Activated gamma-delta T cell treated with anti-CD3 and anti-CD28 coated beads, Interleukin-2, amount 50 U/mL, for 16 hours (primary cell): Measurements from ENCODE around the gene NBEAL1.
"Not testable (repeated sequence)": the region's sequence is repeated elsewhere in the genome, so short reads cannot be mapped to it uniquely, and the experiment has no call there.

Source experiments
- DNase-seq: peaks from one replicate; pipeline ENCODE4 v3.0.0-alpha.2; 2020; ENCODE audit warnings: low read depth

The NBEAL1 gene

GRCh38 chr2:203112342-203112741 lies 97.7 kb downstream of the NBEAL1 start:
- no peak for DNase-seq

DNA sequence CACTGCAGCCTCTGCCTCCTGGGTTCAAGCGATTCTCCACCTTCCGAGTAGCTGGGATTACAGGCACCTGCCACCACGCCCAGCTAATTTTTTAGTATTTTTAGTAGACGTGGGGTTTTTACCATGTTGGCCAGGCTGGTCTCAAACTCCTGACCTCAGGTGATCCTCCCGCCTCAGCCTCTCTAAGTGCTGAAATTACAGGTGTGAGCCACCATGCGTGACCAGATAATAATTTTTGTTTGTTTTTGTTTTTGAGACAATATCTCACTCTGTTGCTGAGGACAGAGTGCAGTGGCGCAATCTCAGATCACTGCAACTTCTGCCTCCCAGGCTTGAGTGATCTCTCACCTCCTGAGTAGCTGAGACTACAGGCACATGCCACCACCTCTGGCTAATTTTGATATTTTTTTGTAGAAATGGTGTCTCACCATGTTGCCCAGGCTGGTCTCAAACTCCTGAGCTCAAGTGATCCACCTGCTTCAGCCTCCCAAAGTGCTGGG lies 100.6 kb downstream of the NBEAL1 start:
- DNase-seq: not testable (repeated sequence)

- no peak for DNase-seq
Observed at GRCh38 chr2:203122317-203122986, 107.8 kb downstream of the NBEAL1 start.

DNA sequence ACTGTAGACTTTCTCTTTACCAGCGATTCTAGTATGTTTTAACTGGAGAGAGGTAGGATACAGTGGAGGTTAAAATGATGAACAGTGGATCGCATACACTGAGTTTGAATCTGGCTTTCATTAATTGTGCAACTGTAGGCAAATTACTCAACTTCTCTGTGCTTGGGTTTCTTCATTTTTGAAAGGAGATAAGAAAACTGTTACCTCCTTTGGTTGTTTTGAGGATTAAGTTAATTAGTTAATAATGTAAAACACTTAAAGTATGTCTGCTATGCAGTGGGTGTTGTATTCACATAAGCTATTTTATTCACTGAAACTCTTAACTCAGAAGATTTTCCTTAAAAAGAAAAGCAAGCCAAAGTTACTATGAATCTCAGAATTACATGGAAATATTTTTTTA lies 112.3 kb downstream of the NBEAL1 start:
- no peak for DNase-seq

DNA sequence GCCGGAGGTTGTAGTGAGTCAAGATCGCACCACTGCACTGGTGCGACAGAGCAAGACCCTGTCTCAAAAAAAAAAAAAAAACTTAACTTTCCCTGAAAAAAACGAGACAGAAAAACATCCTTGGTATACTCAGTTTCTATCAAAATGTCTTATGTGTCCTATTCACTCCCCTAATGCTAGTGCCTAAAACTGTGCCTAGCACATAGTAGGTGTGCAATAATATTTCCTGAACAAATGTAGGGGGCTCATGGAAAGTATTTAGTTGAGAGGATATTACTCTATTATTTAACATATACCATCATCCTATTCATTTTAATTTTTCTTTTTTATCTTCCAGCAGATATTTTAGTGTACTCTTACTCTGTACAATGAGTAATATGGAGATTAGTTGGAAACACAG lies 120.4 kb downstream of the NBEAL1 start:
- DNase-seq: no peak

DNA sequence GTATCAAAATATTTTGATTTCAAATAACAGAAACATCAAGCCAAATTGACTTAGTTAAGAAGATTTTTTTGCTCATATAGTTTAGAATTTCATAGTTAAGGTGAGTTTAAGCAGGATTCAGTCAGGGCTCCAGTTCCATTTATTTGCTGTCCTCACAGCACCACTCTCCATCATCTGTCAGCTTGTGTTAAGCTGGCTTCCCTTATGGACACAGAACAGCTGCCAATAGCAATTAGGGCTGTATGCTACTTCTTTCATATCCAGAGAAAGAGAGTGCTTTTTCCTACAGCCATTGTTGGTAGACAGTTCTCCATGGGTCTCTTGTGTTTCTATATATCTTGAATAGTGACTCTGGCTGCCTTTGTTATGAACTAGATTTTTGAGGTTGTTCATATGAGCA lies 128.7 kb downstream of the NBEAL1 start:
- no peak for DNase-seq

- DNase-seq: no peak
Observed at GRCh38 chr2:203149194-203149593, 134.5 kb downstream of the NBEAL1 start.

- DNase-seq: no peak
Observed at GRCh38 chr2:203155406-203155805, 140.7 kb downstream of the NBEAL1 start.

DNA sequence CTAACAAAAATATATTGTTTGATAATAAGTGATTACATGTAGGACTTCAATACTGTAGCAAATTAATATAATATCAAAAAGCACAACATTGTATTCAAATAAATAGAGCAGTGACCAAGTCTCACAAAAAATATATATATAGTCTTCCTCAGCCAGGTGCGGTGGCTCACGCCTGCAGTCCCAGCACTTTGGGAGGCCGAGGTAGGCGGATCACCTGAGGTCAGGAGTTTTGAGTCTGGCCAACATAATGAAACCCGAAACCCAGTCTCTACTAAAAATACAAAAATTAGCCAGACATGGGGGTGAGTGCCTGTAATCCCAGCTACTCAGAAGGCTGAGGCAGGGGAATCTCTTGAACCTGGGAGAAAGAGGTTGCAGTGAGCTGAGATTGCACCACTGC lies 148.0 kb downstream of the NBEAL1 start:
- DNase-seq: not testable (repeated sequence)

DNA sequence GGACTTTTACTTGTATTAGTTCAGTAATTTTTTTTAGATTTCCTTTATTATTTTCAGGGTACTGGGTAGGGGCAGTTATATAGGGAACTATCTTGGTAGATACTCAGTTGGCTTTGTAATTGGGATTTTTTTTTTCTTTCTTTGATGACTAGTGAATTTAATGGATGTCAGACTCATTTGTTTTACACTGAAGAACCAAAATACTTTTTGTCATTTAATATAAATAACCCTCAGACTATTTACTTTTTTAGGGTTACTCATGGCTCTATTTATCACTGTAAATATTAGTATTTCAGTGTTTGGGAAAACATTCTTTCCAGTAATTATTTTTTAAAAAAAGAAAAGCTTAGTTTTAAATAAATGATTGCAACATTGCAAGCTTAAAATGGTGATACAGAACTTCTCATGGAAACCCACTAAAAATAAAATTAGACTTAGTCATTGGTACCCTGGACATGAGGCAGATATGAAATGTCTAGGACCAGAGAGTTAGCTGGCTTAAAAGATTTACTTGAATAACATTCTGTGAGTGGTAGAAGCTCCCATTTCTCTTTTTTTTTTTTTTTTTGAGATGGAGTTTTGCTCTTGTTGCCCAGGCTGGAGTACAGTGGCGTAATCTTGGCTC lies 149.7 kb downstream of the NBEAL1 start:
- DNase-seq: no peak

DNA sequence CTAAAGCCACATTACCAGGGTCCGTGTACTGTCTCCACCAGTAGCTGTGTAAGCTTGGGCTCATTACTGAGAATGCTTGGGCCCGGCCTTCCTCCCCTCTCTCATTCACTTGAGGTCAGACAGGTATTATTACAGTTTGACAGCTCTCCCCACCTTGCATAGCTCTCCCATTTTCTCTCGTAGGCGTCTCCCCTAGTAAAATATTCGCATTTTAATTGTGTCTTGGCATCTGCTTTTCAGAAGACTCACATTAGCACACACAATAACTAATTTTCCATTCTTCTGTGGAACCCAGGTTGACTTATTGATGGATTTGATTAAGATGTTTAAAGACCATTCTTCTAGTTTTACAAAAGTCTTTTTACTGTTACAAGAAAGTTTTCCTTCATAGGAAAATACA lies 153.1 kb downstream of the NBEAL1 start:
- DNase-seq: no peak

DNA sequence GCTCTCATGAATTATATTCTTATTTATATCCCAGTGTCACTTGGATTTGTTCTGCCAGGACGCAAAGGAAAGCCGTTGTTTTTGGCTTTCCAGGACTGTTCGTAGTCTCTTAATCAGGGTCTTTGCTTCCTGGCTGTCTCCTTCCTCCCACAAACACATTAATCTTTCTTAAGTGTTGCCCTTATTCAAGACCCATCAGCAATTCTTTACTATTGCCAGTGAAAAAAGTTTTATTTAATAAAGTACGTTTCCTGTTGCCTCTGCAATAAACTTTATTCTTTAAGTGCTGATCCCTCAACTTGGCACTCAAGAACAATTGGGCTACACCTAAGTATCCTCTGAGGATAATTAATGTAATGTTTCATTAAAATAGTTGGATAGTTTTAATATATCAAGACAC lies 155.8 kb downstream of the NBEAL1 start:
- no peak for DNase-seq

DNA sequence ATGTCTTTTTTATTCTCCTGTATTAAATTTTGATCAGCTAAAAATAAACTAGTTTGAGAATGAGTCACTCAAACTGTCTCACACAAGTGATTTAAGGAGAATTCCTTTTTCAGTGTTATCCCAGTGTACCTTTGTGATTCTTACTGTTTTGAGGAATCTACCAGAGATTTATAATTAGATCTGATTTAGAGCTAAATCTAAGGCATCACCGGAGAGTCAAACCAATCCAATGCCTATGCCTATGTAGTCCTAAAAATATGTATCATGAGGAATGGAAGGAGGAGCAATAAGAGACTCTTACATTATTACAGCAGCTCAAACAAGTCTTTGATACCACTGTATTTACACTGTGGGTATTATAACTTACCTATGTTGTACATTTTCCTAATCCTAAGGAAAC lies 160.7 kb downstream of the NBEAL1 start:
- no peak for DNase-seq

GRCh38 chr2:203177361-203177760 lies 162.7 kb downstream of the NBEAL1 start:
- DNase-seq: no peak

- no peak for DNase-seq
Observed at GRCh38 chr2:203185864-203186263, 171.2 kb downstream of the NBEAL1 start.

GRCh38 chr2:203190547-203190946 lies 175.9 kb downstream of the NBEAL1 start:
- DNase-seq: not testable (repeated sequence)

GRCh38 chr2:203191026-203191425 lies 176.4 kb downstream of the NBEAL1 start:
- DNase-seq: not testable (repeated sequence)

DNA sequence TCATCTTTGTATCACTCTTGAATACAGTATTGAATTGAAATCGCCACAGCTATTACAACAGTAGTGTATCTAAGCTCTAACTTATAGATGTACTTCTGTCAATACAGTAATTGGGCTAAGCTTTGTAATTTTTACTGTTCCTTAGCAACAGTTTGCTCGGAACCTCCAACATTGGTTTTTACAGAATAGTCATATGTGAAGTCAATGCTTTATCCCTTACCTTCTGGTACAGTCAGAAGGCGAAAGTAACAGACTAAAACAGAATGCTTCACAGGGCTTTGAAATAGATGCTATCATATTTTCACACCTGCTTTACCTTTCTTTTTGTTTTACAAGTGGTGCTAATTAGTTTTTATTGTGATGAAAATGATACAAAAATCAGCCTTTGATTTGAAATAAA lies 177.3 kb downstream of the NBEAL1 start:
- no peak for DNase-seq

- no peak for DNase-seq
Observed at GRCh38 chr2:203195331-203196036, 180.8 kb downstream of the NBEAL1 start.

- no peak for DNase-seq
Observed at GRCh38 chr2:203200866-203201265, 186.2 kb downstream of the NBEAL1 start.

DNA sequence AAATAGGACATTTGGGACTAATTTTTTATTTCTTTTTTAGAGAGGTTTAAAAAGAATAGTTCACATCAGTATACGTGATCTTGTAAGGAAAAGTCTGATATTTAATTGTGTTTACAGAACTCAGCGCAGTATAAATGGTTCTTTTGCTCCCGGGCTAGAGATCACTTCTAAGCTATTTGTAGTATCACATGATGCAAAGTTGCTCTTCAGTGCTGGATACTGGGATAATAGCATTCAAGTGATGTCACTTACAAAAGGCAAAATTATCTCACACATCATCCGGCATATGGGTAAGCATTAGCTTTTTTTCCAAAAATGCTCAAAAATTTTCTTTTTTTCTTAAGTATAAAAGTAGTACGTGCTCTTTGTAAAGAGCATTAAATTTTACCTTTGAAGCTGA lies 186.8 kb downstream of the NBEAL1 start:
- DNase-seq: no peak

- DNase-seq: no peak
Observed at GRCh38 chr2:203209538-203209937, 194.9 kb downstream of the NBEAL1 start.

- no peak for DNase-seq
Observed at GRCh38 chr2:203225423-203226039, 210.9 kb downstream of the NBEAL1 start.
